Measurements from ENCODE around the gene GIPC1. TPM values are rescaled to one million over a fixed set of nuclear protein-coding genes. Genes with fewer than 3 reads are reported as not detected.

GIPC1 gene
- total and polyA plus RNA-seq, 2 of the 4 experiments (the other 2 are of a cell fraction), result 74.2 to 133 TPM

DNA sequence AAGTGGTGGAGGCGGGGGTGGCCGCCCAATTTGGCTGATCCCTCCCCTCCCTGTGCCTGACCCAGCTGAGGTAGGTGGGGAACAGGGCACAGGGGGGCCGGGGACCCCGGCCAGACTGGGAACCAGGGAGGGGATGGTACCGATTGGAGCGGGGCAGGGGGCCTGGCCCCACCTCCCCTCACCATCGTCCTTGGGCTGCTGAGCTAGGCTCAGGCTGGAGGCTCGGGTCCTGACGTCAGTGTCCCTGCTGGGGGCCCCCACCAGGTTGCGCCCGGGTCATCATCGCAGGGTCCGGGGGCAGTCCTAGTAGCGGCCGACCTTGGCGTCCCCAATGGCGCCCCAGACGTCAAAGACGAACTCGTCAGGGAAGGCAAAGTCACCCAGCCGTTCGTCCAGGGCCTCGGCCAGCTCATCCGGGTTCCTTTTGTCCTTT is 17.8 kb downstream of the GIPC1 start:
- WGBS, 2 experiments (ENCODE audit: extremely low coverage in 2 of 2, insufficient read length in 1 of 2), result 60% methylated on average over 8 of the region's 24 CpGs; no CpG with 5 or more reads in 1 of the 2 experiments
- Histone ChIP-seq H4K8ac (ENCODE audit: low read depth in 2 of 2, low read length in 2 of 2) (no peak overlapping the region), H2AK5ac (ENCODE audit: low read depth, low read length) (no peak overlapping the region), H4K5ac (ENCODE audit: low read depth, low read length) (no peak overlapping the region), H3K27me3 (ENCODE audit: control insufficient read depth, insufficient read depth, low read length) (no peaks in the 10 kb centered on the region), H3K56ac (ENCODE audit: extremely low read depth, insufficient read depth, low read length) (no peak overlapping the region), H2BK5ac (ENCODE audit: low read depth, low read length, poor library complexity, severe bottlenecking) (no peak overlapping the region), H4K20me1 (ENCODE audit: insufficient read depth, low read length) (peaks cover 33% of the 10 kb centered on the region), H3K27ac (ENCODE audit: insufficient read depth, low read length) (no peak overlapping the region), H2BK120ac (ENCODE audit: low read depth, low read length) (no peak overlapping the region), H2AK9ac (replicated peaks; ENCODE audit: low read depth, low read length, poor library complexity) (no peak overlapping the region), H3K79me1 (ENCODE audit: low read depth in 1 of 2, low read length in 2 of 2) (peaks cover 8 to 48% of the 10 kb centered on the region in 2 experiments), H3K9me1 (ENCODE audit: insufficient read depth, low read length) (0 out of 2 replicates have a peak, but pooled peaks cover 14% of the 10 kb centered on the region), H3K4me1 (ENCODE audit: control insufficient read depth, insufficient read depth, low read length) (peaks cover 35% of the 10 kb centered on the region), H3K36me3 (ENCODE audit: control insufficient read depth, insufficient read depth, low read length) (peaks cover 25% of the 10 kb centered on the region), H2AFZ (replicated peaks; ENCODE audit: low read length, poor library complexity) (no peak overlapping the region), H3K18ac (ENCODE audit: low read depth, low read length) (no peak overlapping the region), H3K14ac (replicated peaks; ENCODE audit: low read depth, low read length) (no peak overlapping the region), H2BK15ac (ENCODE audit: low read depth, low read length) (no peak overlapping the region), H4K91ac (ENCODE audit: insufficient read depth, low read depth, low read length) (no peak overlapping the region), H3K9me3 (ENCODE audit: control insufficient read depth, insufficient read depth, low read length) (no peaks in the 10 kb centered on the region), H3K23ac (ENCODE audit: low read depth, low read length) (no peak overlapping the region), H3K9ac (ENCODE audit: low read depth, low read length) (no peak overlapping the region), H3K4me2 (ENCODE audit: low read depth, low read length) (no peak overlapping the region), H2BK20ac (ENCODE audit: low read depth, low read length) (no peak overlapping the region), H3K4ac (ENCODE audit: low read depth, low read length) (no peak overlapping the region), H3K4me3 (ENCODE audit: insufficient read depth, low read depth, low read length) (no peak overlapping the region)
- no peak for DNase-seq
- POLR2A ChIA-PET (ENCODE audit: unreplicated experiment), result no interaction called here
- in situ Hi-C loops (cut with MboI; ENCODE audit: low sequenced_read_pairs), result loop anchor here (10.0 kb wide), 1 partner anchor 593 kb away; no protein-coding TSS in a partner anchor
- ATAC-seq (ENCODE audit: low read depth), result no peak
- TF ChIP-seq RCOR1 (IDR thresholded peaks at IDR 0.05; ENCODE audit: insufficient replicate concordance, low read length) (no peak), SMC3 (IDR thresholded peaks at IDR 0.05; ENCODE audit: low read depth, low read length) (no peak), FOS (IDR thresholded peaks at IDR 0.05; ENCODE audit: low read depth, low read length) (no peak), BHLHE40 (IDR thresholded peaks at IDR 0.05; ENCODE audit: low read depth, low read length) (no peak), RFX5 (IDR thresholded peaks at IDR 0.05; ENCODE audit: low read depth, low read length) (no peak), MAZ (IDR thresholded peaks at IDR 0.05; ENCODE audit: borderline replicate concordance, low read depth, low read length) (no peak), NFE2L2 (IDR thresholded peaks at IDR 0.05; ENCODE audit: low read depth, low read length) (no peak), MXI1 (IDR thresholded peaks at IDR 0.05; ENCODE audit: borderline replicate concordance, low read depth, low read length) (no peak)
- TF ChIP-seq, protein P1, sequence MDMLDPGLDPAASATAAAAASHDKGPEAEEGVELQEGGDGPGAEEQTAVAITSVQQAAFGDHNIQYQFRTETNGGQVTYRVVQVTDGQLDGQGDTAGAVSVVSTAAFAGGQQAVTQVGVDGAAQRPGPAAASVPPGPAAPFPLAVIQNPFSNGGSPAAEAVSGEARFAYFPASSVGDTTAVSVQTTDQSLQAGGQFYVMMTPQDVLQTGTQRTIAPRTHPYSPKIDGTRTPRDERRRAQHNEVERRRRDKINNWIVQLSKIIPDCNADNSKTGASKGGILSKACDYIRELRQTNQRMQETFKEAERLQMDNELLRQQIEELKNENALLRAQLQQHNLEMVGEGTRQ (IDR thresholded peaks at IDR 0.05; ENCODE audit: low read depth, low read length), result no peak
- dilution Hi-C loops (cut with HindIII; ENCODE audit: low sequenced_read_pairs, unreplicated experiment), result no loop called here
- no TSS peak for BruUV-seq (replicated peaks)
- intact Hi-C loops (cut with micrococcal nuclease), result loop anchor here (5.0 kb wide), 1 partner anchor 341 kb away; the partner anchor contains the start of gene ASF1B
- CTCF ChIA-PET, result interaction anchor here (0.6 kb wide), 1 partner anchor 9 kb away, joined by 3 read pairs; no protein-coding TSS in a partner anchor
